Measurements from ENCODE around the gene PLA2G2F. TPM values are rescaled to one million over a fixed set of nuclear protein-coding genes. Genes with fewer than 3 reads are reported as not detected.
"Not testable (repeated sequence)": the region's sequence is repeated elsewhere in the genome, so short reads cannot be mapped to it uniquely, and the experiment has no call there.

Gene PLA2G2F
- total RNA-seq, 1 donor from 2014 or later, result not detected

GRCh38 chr1:20123722-20124455 is 15.2 kb upstream of the PLA2G2F start:
- no peaks in the 10 kb centered on the region for H3K9me3 ChIP-seq
- H3K4me3 ChIP-seq, result no peak overlapping the region
- no peaks in the 10 kb centered on the region for H3K27me3 ChIP-seq (ENCODE audit: low read depth)
- DNase-seq (no peak), ATAC-seq (no peak)
- no peaks in the 10 kb centered on the region for H3K36me3 ChIP-seq
- no peak for TF ChIP-seq CTCF (IDR thresholded peaks at IDR 0.05)
- no peak overlapping the region for H3K27ac ChIP-seq
- intact Hi-C loops (cut with DNase I), result no loop called here
- H3K4me1 ChIP-seq, result peaks cover 16% of the 10 kb centered on the region

- peak; percentile 14 to 40 for ATAC-seq
These were observed 14.6 kb upstream of the PLA2G2F start for GRCh38 chr1:20124456-20125057.

GRCh38 chr1:20125100-20125499 is 14.0 kb upstream of the PLA2G2F start:
- ATAC-seq (no peak), DNase-seq (no peak)
- Histone ChIP-seq H3K27me3 (ENCODE audit: low read depth) (no peaks in the 10 kb centered on the region), H3K27ac (no peak overlapping the region), H3K9me3 (peaks cover 5% of the 10 kb centered on the region), H3K36me3 (no peaks in the 10 kb centered on the region), H3K4me1 (peaks cover 16% of the 10 kb centered on the region), H3K4me3 (no peak overlapping the region)
- intact Hi-C loops (cut with DNase I), result no loop called here
- TF ChIP-seq CTCF (IDR thresholded peaks at IDR 0.05), result no peak

More at GRCh38 chr1:20124456-20125057, 14.6 kb upstream of the PLA2G2F start:
- no peaks in the 10 kb centered on the region for H3K27me3 ChIP-seq (ENCODE audit: low read depth)
- no peak overlapping the region for H3K27ac ChIP-seq
- no peak for DNase-seq
- no peak for TF ChIP-seq CTCF (IDR thresholded peaks at IDR 0.05)
- intact Hi-C loops (cut with DNase I), result no loop called here
- H3K36me3 ChIP-seq, result no peaks in the 10 kb centered on the region
- peaks cover 16% of the 10 kb centered on the region for H3K4me1 ChIP-seq
- H3K4me3 ChIP-seq, result no peak overlapping the region
- H3K9me3 ChIP-seq, result no peaks in the 10 kb centered on the region

GRCh38 chr1:20126041-20126805 is 12.9 kb upstream of the PLA2G2F start:
- TF ChIP-seq CTCF (IDR thresholded peaks at IDR 0.05), result no peak
- intact Hi-C loops (cut with DNase I), result no loop called here
- H3K4me3 ChIP-seq, result no peak overlapping the region
- peak; percentile 88 to 90 for ATAC-seq
- H3K27me3 ChIP-seq (ENCODE audit: low read depth), result no peaks in the 10 kb centered on the region
- DNase-seq, result no peak
- H3K9me3 ChIP-seq, result peaks cover 5% of the 10 kb centered on the region
- peaks cover 16% of the 10 kb centered on the region for H3K4me1 ChIP-seq
- no peak overlapping the region for H3K27ac ChIP-seq
- no peaks in the 10 kb centered on the region for H3K36me3 ChIP-seq

GRCh38 chr1:20126806-20127440 is 12.2 kb upstream of the PLA2G2F start:
- no peak for DNase-seq
- no peak for TF ChIP-seq CTCF (IDR thresholded peaks at IDR 0.05)
- no peak overlapping the region for H3K27ac ChIP-seq
- H3K36me3 ChIP-seq, result no peaks in the 10 kb centered on the region
- H3K4me1 ChIP-seq, result peaks cover 16% of the 10 kb centered on the region
- H3K4me3 ChIP-seq, result no peak overlapping the region
- H3K9me3 ChIP-seq, result peaks cover 5% of the 10 kb centered on the region
- peak in 1 of 2 donors; percentile 9 for ATAC-seq
- intact Hi-C loops (cut with DNase I), result no loop called here
- H3K27me3 ChIP-seq (ENCODE audit: low read depth), result no peaks in the 10 kb centered on the region

GRCh38 chr1:20130518-20130917 is 8.6 kb upstream of the PLA2G2F start:
- H3K27me3 ChIP-seq (ENCODE audit: low read depth); intact Hi-C loops (cut with DNase I); H3K27ac ChIP-seq; H3K36me3 ChIP-seq; H3K9me3 ChIP-seq; H3K4me3 ChIP-seq; H3K4me1 ChIP-seq; DNase-seq; ATAC-seq: not testable (repeated sequence)

Measured in lower lobe of right lung (tissue), 2 donors.